HG03354 (cell line): ENCODE measurements around the gene LRFN5.
A peak's percentile ranks its signal among the peaks of the same experiment; 100 is the strongest.
"Not testable (repeated sequence)": the region's sequence is repeated elsewhere in the genome, so short reads cannot be mapped to it uniquely, and the experiment has no call there.

Experiments
- ATAC-seq: cut with Tn5 transposase; IDR thresholded peaks from one replicate; pipeline ENCODE4 v1.9.1; 2021; ENCODE audit warnings: mild to moderate bottlenecking; ENCODE audit not compliant: unreplicated experiment, poor library complexity, severe bottlenecking

LRFN5 gene

GRCh38 chr14:41606532-41607303 lies at the start of gene LRFN5:
LRFN5 (plus strand) TSS chr14:41606876.
- peak; percentile 45 for ATAC-seq

DNA sequence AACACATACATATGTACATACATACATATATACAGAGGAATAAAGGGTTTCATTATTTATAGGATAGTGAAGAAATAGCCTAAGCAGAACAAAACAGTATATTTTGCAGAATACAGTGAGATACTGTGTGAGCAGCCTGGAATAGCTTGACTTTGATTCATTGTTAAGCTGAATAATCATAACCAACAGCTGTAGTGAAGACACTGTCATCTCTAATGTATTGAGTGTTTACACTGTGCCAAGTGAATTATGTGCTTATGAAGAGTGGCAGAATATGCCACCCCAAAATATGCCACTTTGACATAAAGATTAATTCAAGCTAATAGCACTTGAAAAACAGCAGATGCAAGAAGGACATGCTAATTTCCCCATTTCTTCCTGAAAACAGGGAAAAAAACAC lies 48.2 kb upstream of the LRFN5 start:
- no peak for ATAC-seq

DNA sequence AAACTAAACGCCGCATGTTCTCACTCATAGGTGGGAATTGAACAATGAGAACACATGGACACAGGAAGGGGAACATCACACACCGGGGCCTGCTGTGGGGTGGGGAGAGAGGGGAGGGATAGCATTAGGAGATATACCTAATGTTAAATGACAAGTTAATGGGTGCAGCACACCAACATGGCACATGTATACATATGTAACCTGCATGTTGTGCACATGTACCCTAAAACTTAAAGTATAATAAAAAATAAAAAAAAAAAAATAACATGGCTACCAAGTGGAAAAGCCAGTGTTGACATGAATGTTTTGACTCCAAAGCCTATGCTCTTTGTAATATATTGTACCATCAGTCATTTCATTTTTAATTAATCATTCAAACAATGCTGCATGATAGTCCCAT lies 39.8 kb upstream of the LRFN5 start:
- ATAC-seq = not testable (repeated sequence)

- no peak for ATAC-seq
These were observed 37.7 kb upstream of the LRFN5 start for GRCh38 chr14:41568979-41569378.

DNA sequence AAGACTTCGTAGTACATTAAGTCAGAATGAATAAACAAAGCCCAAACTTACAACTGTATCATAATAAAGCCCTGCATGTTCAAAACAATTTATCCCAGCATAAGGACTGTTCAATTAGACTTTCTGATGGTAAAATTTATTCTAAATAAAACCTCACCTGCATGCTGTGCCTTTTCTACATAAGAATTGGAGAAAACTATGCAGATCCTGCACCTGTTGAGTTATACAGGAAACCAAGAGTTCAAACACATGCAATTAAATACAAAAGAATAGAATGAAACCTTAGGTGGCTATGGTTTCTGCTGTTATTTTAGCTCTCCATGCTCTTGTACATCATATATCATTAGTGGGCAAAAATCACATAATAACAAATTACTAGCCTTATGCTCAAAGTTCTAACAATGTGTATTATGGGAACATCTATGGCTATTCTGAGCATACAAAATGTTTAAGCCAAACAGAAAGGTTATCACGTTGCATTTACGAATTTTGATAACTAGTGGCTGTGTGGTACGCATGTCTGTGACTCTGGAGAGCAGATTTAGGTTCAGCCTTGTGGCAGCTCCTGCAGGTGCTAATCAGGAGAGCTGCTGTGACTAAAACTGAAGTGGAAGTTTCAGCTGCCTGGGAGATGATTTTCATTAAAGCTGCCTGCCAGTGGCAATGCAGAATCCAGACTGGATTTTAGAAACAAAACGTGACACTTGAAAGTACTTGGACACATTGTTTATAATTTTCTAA lies 36.1 kb upstream of the LRFN5 start:
- ATAC-seq = no peak

GRCh38 chr14:41586237-41586636 lies 20.4 kb upstream of the LRFN5 start:
- ATAC-seq = no peak

GRCh38 chr14:41597647-41598046 lies 9.0 kb upstream of the LRFN5 start:
- no peak for ATAC-seq

DNA sequence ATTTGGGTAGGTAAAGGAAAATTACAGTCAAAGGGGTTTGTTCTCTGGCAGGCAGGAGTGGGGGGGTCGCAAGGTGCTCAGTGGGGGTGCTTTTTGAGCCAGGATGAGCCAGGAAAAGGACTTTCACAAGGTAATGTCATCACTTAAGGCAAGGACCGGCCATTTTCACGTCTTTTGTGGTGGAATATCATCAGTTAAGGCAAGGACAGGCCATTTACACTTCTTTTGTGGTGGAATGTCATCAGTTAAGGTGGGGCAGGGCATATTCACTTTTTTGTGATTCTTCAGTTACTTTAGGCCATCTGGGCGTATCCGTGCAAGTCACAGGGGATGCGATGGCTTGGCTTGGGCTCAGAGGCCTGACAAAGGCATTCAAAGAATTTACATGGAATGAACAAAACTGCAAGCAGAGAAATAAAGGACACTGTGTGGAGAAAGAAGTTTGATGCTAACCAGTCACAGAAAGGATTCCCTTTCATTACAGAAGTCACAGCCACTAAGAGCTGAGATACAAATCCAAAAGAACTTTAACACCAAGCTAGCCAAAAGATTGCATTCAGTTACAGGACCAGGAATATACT lies 6.8 kb upstream of the LRFN5 start:
- not testable (repeated sequence) for ATAC-seq

- ATAC-seq = no peak
These were observed 1.8 kb upstream of the LRFN5 start for GRCh38 chr14:41604721-41605531.

DNA sequence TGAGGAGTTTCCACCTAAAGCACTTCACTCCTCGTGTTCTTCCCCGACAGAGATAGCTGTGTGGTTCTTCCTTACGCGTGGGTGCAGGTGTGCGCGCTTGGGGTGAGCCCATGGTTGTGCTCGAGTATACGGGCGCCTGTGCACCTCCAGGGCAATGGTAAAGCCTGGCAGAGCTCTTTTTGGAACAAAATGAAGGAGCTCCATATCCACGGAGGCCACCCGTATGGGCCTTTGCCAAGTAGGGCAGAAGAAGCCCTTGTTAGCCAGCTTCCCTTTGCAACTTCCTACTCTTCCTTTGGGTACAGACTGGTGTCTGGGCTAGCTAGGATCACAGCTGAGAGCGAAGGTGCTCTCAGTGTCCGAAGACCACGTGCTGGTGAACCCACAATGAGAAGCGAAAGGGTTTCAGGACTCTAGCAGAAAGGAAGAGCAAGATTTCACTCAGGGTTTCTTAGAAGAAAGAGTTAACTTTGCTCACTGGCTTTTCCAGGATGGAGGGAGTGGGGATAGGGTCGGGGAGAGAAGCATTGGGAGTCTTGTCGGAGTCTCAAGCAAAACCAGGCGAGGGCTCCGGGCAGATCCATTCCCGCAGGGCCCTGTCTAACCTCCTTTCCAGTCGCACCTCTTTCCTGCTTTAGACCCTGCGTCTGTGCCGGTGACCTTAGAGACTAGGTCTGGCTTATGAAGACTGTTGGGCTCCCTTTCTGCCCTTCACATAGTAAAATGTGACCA lies 960 bp upstream of the LRFN5 start:
- ATAC-seq = peak; percentile 17

- ATAC-seq = peak; percentile 4
These were observed 469 bp upstream of the LRFN5 start for GRCh38 chr14:41606282-41606531.

DNA sequence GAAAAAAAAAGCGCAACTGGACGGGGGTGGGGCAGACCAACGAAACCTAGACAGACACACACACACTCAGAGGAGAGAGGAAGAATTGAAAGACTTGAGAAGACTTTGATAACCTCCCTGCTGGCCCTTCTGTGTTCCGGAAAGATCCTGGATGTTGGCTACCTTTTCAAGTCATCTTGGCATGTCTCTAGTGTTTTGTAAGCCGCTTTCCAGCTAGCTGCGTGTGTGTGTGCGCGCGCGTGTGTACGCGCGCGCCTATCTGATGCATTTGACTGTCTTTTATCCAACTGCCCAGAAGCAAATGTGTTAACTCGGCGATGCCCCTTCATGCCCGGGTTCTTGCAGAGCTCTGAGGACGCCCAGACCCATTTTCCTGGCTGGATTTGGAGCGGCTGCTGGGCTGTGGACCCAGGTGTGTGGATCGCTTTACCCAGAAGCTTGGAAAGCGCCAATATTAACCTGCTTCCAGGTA lies 664 bp downstream of the LRFN5 start:
- peak; percentile 20 for ATAC-seq

- ATAC-seq = no peak
These were observed 1.4 kb downstream of the LRFN5 start for GRCh38 chr14:41607966-41608663.

DNA sequence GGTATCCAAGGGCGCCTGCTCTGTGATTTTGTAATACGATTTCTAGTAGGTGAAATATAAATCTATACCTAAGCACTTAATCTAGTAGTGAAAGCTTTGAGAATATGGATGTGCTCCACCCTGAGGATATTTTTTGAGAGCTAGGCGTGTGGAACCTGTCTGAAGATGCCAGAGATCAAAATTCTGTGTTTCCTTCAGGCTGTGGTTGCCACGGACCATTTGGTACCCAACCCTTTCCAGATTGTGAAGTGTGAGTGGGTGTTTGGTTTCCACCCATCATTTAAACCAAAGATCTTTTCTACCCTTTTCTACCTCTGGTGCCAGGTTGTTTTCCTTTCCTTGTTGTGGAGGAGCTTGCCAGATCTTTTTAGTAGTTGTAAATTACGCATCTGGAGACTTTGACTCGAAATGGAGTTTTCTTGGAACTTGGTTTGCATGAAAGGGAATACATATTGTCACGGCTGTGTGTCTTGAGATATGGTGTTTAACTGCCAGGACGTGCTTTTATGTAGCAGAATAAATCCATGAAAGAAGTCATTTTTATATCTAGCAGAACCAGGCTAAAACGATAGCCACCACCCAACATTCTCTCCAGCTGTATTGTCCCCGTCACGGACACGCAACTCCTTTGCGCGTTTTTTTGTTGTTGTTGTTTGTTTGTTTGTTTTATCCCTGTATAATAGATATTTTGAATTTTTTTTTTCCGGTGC lies 2.2 kb downstream of the LRFN5 start:
- no peak for ATAC-seq

DNA sequence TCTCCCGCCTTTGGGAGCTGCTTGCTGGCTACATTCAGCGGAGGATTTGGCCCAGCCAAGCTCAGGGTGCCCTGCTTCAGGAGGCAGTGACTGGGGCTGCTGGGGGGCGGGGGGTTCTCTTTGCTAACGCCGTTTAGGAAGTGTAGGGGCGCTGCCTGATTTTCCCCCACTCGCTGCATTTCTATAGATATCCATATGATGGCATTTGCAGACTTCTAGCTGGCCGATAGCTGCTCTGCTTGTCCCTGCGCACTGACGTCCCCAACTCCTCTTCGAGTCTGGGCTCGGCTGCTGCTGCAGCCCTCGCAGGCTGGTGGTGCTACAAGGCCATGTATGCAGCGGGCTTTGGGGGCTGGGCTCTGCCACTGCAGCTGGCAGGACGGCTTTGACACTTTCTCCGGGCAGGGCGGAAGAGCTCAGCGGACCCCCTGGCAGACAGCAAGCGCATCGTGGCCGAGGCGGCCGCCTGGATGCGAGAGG lies 3.1 kb downstream of the LRFN5 start:
- ATAC-seq = no peak

DNA sequence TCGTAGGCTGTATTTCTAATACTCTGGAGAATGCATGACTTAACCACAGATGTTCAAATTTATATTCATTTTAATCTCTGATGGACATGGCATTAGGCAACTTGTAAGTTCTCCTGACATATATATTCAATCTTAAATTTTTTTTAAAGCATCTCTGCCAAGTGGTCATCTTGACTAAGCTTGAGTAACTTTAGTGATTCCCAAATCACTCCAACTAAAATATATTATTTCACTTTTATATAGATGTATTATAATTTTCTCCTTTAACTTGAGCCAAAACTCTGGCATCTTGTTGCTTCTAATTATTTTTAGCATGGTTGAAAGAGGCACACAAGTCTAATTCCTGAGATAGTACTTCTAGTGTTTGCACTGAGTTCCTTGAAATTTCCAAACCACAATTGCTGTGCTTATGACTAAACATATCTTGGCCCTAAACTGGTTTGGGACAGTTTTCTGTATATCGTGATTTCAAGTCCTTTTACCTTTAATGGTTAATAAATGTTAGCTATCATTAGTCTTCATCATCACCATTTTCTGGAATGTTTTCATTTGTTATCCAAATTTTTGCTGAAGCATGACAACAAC lies 8.4 kb downstream of the LRFN5 start:
- ATAC-seq = no peak

DNA sequence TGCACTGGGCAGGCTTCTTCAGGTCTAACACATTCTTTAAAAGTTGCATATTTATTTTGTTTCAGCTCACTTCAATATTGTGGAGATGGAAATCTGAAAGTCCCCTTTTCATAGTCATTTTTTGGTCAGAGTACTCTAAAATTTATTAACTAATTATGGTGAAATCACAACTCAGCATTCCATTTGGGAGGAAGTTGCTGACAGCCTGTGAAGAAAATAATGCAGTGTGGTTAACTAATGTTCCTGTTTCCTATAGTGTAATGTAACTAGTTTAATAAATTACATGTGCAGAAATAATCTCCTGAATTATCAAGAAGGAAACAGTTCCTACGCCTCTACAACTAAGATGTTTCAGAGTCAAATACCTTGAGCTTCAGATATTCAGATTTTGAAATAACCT lies 17.1 kb downstream of the LRFN5 start:
- no peak for ATAC-seq

DNA sequence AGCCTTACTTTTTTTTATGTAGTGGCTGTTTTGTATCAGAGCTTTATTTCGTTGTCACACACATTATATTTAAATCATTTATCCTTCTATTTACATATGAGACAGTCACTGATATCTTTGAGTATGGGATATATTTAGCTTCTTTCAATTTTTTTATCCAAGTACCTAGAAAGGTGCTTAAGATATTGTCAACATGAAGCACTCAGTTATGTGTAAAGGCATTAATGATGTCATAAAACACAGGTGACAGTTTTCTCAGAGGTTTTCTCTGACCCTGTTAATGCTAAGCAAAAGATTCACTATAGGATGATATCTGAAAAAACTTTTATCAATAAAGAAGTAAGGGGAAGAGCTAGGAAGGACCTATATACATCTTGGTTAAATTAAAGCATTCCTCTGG lies 23.2 kb downstream of the LRFN5 start:
- no peak for ATAC-seq
